ENCODE results near the gene MUC4. TPM values are rescaled to one million over a fixed set of nuclear protein-coding genes. Genes with fewer than 3 reads are reported as not detected.

MUC4 gene
- total RNA-seq, 4 donors from 2014 or later: 0.26 to 1.0 (median 0.30) TPM

- Histone ChIP-seq H3K4me3 (no peak overlapping the region), H3K36me3 (no peaks in the 10 kb centered on the region), H3K27ac (no peak overlapping the region), H3K27me3 (no peaks in the 10 kb centered on the region), H3K9me3 (no peaks in the 10 kb centered on the region), H3K4me1 (no peaks in the 10 kb centered on the region)
- no peak for DNase-seq
- TF ChIP-seq POLR2A (IDR thresholded peaks at IDR 0.05): no peak
- no peak for TF ChIP-seq CTCF (IDR thresholded peaks at IDR 0.05)
- intact Hi-C loops (cut with DNase I; ENCODE audit: low total_unique reads): no loop called here
Observed at GRCh38 chr3:195704433-195704999, 107.2 kb downstream of the MUC4 start.

GRCh38 chr3:195703776-195704175 lies 108.0 kb downstream of the MUC4 start:
- no peak for TF ChIP-seq POLR2A (IDR thresholded peaks at IDR 0.05)
- TF ChIP-seq CTCF (IDR thresholded peaks at IDR 0.05): no peak
- Histone ChIP-seq H3K4me3 (no peak overlapping the region), H3K27ac (no peak overlapping the region), H3K4me1 (no peaks in the 10 kb centered on the region), H3K36me3 (no peaks in the 10 kb centered on the region), H3K9me3 (no peaks in the 10 kb centered on the region), H3K27me3 (no peaks in the 10 kb centered on the region)
- DNase-seq: no peak
- intact Hi-C loops (cut with DNase I; ENCODE audit: low total_unique reads): no loop called here

GRCh38 chr3:195701042-195701915 lies 110.5 kb downstream of the MUC4 start:
- no peak for DNase-seq
- Histone ChIP-seq H3K27ac (no peak overlapping the region), H3K9me3 (no peaks in the 10 kb centered on the region), H3K27me3 (no peaks in the 10 kb centered on the region), H3K36me3 (no peaks in the 10 kb centered on the region), H3K4me3 (no peak overlapping the region), H3K4me1 (peaks cover 0 to 3% of the 10 kb centered on the region in 2 donors)
- intact Hi-C loops (cut with DNase I; ENCODE audit: low total_unique reads): no loop called here
- TF ChIP-seq CTCF (IDR thresholded peaks at IDR 0.05) (no peak), POLR2A (IDR thresholded peaks at IDR 0.05) (no peak)

- no peaks in the 10 kb centered on the region for H3K9me3 ChIP-seq
- no peak overlapping the region for H3K27ac ChIP-seq
- no peaks in the 10 kb centered on the region for H3K27me3 ChIP-seq
- TF ChIP-seq POLR2A (IDR thresholded peaks at IDR 0.05) (no peak), CTCF (IDR thresholded peaks at IDR 0.05) (no peak)
- peaks cover 0 to 3% of the 10 kb centered on the region in 2 donors for H3K4me1 ChIP-seq
- H3K36me3 ChIP-seq: no peaks in the 10 kb centered on the region
- intact Hi-C loops (cut with DNase I; ENCODE audit: low total_unique reads): no loop called here
- DNase-seq: no peak
- H3K4me3 ChIP-seq: no peak overlapping the region
Observed at GRCh38 chr3:195700319-195700718, 111.4 kb downstream of the MUC4 start.

GRCh38 chr3:195699860-195700259 lies 111.9 kb downstream of the MUC4 start:
- no peaks in the 10 kb centered on the region for H3K36me3 ChIP-seq
- DNase-seq: no peak
- no peak overlapping the region for H3K4me3 ChIP-seq
- TF ChIP-seq POLR2A (IDR thresholded peaks at IDR 0.05) (no peak), CTCF (IDR thresholded peaks at IDR 0.05) (no peak)
- H3K27ac ChIP-seq: no peak overlapping the region
- no peaks in the 10 kb centered on the region for H3K9me3 ChIP-seq
- H3K27me3 ChIP-seq: no peaks in the 10 kb centered on the region
- intact Hi-C loops (cut with DNase I; ENCODE audit: low total_unique reads): no loop called here
- peaks cover 0 to 3% of the 10 kb centered on the region in 2 donors for H3K4me1 ChIP-seq
